Common myeloid progenitor, CD34-positive (primary cell): ENCODE data around the gene EVI5.
"Not testable (repeated sequence)": the region's sequence is repeated elsewhere in the genome, so short reads cannot be mapped to it uniquely, and the experiment has no call there.

ENCODE experiments used
- CTCF ChIA-PET: fragments of 350-600 bp; sonication (Branson Sonifier 250); formaldehyde crosslinking; loops from one replicate; lab custom pipeline; 2021; ENCODE audit warnings: antibody characterized with exemption; lab: Charles Lee
- POLR2A ChIA-PET: fragments of 350-600 bp; sonication (Branson Sonifier 250); formaldehyde crosslinking; loops from one replicate; lab custom pipeline; 2021; ENCODE audit warnings: antibody characterized with exemption; lab: Charles Lee
- DNase-seq, 3 donors: peaks; one replicate each; pipeline versions ENCODE4 v3.0.0 to v3.0.0-alpha.2; 2013
- H3K27ac ChIP-seq, 2 experiments: 1 replicate in 1 of 2; 2 replicates in 1 of 2; pipeline ENCODE4 v1.7.0; 2013; ENCODE audit warnings: inconsistent platforms in 2 of 2, low read length in 2 of 2, mild to moderate bottlenecking in 2 of 2, low read depth in 1 of 2, moderate library complexity in 1 of 2; ENCODE audit not compliant: severe bottlenecking in 2 of 2, insufficient read depth in 1 of 2, poor library complexity in 1 of 2
- H3K27me3 ChIP-seq, 5 experiments: replicated peaks in 2 of 5; 1 replicate in 3 of 5; 2 replicates in 2 of 5; pipeline versions ENCODE4 v1.6.1 to v1.7.0; 2013; ENCODE audit warnings: low read length in 4 of 5, mild to moderate bottlenecking in 2 of 5, moderate library complexity in 2 of 5, inconsistent platforms in 1 of 5; ENCODE audit not compliant: insufficient read depth in 5 of 5, control insufficient read depth in 4 of 5
- H3K36me3 ChIP-seq, 4 experiments: 1 replicate in 2 of 4; 2 replicates in 2 of 4; pipeline versions ENCODE4 v1.6.1 to v1.7.0; 2013; ENCODE audit warnings: low read length in 3 of 4, control low read depth in 1 of 4, mild to moderate bottlenecking in 1 of 4; ENCODE audit not compliant: control insufficient read depth in 4 of 4, insufficient read depth in 4 of 4
- H3K4me1 ChIP-seq, 4 experiments: 1 replicate in 3 of 4; 2 replicates in 1 of 4; pipeline versions ENCODE4 v1.6.1 to v1.7.1; 2013; ENCODE audit warnings: low read length in 3 of 4, mild to moderate bottlenecking in 3 of 4, control low read depth in 1 of 4, inconsistent platforms in 1 of 4, moderate library complexity in 1 of 4; ENCODE audit not compliant: control insufficient read depth in 4 of 4, insufficient read depth in 4 of 4; ENCODE audit errors: control extremely low read depth in 1 of 4
- H3K4me3 ChIP-seq, 7 experiments: 1 replicate in 4 of 7; 2 replicates in 3 of 7; pipeline versions ENCODE4 v1.5.1 to v1.7.0; 2013; ENCODE audit warnings: mild to moderate bottlenecking in 7 of 7, low read length in 6 of 7, moderate library complexity in 6 of 7, inconsistent platforms in 2 of 7, low read depth in 2 of 7, control low read depth in 1 of 7; ENCODE audit not compliant: insufficient read depth in 4 of 7, control insufficient read depth in 1 of 7; ENCODE audit errors: extremely low read depth in 1 of 7
- H3K9me3 ChIP-seq, 5 experiments: 1 replicate in 4 of 5; 2 replicates in 1 of 5; pipeline versions ENCODE4 v1.6.1 to v1.7.1; 2013; ENCODE audit warnings: low read length in 4 of 5, mild to moderate bottlenecking in 2 of 5, inconsistent platforms in 1 of 5, low read depth in 1 of 5, moderate library complexity in 1 of 5; ENCODE audit not compliant: control insufficient read depth in 4 of 5, insufficient read depth in 2 of 5; ENCODE audit errors: control extremely low read depth in 1 of 5
- WGBS: methylation state at CpG from one replicate; pipeline ENCODE4 v1.1.5; 2013; ENCODE audit not compliant: insufficient coverage; 5-methylcytosine and 5-hydroxymethylcytosine counted together

Gene EVI5

DNA sequence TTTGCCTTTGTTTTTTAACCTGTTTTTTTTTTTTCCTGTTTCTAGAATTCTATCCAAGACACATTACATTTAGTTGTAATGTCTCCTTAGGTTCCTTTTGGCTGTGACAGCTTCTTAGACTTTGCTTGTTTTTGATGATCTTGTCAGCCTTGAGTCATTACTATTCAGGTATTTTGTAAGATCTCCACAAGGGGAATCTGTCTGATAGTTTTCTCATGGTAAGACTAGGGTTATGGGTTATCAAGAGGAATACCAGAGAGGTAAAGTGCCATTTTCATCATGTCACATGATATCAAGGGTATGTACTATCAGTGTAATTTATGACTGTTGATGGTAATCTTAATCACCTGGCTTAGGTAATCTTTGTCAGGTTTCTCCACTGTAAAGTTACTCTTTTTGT lies 199.1 kb downstream of the EVI5 start:
- no peak for DNase-seq
- ChIA-PET POLR2A (no interaction called here), CTCF (interaction anchor here (1.2 kb wide), 1 partner anchor 15 kb away, joined by 3 read pairs; no protein-coding TSS in a partner anchor)
- peaks cover 0 to 4% (median under 1%) of the 10 kb centered on the region in 4 experiments for H3K4me1 ChIP-seq
- H3K9me3 ChIP-seq: peaks cover 0 to 6% (median 0%) of the 10 kb centered on the region in 5 experiments
- no peaks in the 10 kb centered on the region for H3K36me3 ChIP-seq
- H3K27me3 ChIP-seq: no peaks in the 10 kb centered on the region
- no peak overlapping the region for H3K27ac ChIP-seq
- no peak overlapping the region for H3K4me3 ChIP-seq

DNA sequence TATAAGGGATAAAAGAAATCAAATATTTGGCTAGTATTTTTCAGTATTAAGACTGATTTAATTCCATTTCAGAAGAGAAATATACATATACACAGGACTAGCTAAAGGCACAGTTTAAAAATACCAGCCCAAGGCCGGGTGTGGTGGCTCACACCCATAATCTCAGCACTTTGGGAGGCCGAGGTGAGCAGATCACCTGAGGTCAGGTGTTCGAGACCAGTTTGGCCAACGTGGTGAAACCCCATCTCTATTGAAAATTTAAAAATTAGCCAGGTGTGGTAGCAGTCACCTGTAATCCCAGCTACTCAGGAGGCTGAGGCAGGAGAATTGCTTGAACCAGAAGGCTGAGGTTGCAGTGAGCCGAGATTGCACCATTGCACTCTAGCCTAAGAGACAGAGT lies 200.1 kb downstream of the EVI5 start:
- H3K4me3 ChIP-seq, H3K9me3 ChIP-seq, H3K4me1 ChIP-seq, H3K36me3 ChIP-seq, H3K27ac ChIP-seq, H3K27me3 ChIP-seq, DNase-seq: not testable (repeated sequence)
- CTCF ChIA-PET: interaction anchor here (0.6 to 1.2 kb wide), 3 partner anchors 14 to 124 kb away, joined by 3 to 6 read pairs (median 3); no protein-coding TSS in a partner anchor
- 96% methylated on average over 5 of the region's 5 CpGs for WGBS
- POLR2A ChIA-PET: interaction anchor here (0.6 kb wide), 2 partner anchors 47 to 394 kb away, joined by 3 read pairs; no protein-coding TSS in a partner anchor

GRCh38 chr1:92583821-92584760 lies 200.8 kb downstream of the EVI5 start:
- WGBS: no CpG with 5 or more reads among the region's 7 CpGs
- CTCF ChIA-PET: no interaction called here
- H3K36me3 ChIP-seq: no peaks in the 10 kb centered on the region
- no peaks in the 10 kb centered on the region for H3K27me3 ChIP-seq
- H3K27ac ChIP-seq: peak overlapping the region in 1 of 2 experiments; percentile 31
- peaks cover 0 to 4% (median under 1%) of the 10 kb centered on the region in 4 experiments for H3K4me1 ChIP-seq
- peak overlapping the region in 3 of 7 experiments; percentile 8 to 23 (median 10) for H3K4me3 ChIP-seq
- POLR2A ChIA-PET: interaction anchor here (0.6 kb wide), 1 partner anchor 154 kb away, joined by 5 read pairs; no protein-coding TSS in a partner anchor
- peaks cover 0 to 1% (median 0%) of the 10 kb centered on the region in 5 experiments for H3K9me3 ChIP-seq
- peak; percentile 19 to 86 (median 77) for DNase-seq

DNA sequence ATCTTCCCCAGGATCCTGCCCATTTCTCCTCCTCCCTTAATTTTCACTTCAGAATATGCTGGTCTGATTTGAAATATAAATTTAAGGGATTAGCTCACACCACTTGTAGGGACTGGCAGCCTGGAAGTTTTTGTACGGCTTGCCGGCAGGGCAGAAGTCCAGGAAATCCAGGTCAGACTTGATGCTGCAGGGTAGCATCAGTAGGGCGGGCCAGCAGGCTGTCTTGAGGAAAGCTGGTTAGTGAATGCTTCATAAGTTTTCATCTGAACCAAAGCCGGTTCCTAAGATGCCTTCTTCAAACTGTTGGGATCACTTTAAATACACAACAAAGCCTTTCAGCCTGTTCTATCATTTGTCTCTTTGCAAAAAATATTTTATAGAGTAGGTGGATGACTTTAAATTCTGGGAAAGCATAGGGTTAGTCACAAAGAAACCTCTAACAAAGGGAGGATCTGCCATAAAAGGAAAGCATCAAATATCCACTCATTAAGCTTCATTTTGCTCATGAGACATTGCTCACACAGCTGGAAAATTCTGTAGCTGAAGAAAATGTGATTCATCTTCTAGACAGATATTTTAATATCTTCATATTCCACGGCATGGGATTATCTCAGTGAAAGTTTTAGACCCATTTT lies 207.5 kb downstream of the EVI5 start:
- no peak overlapping the region for H3K27ac ChIP-seq
- no peak for DNase-seq
- WGBS: 100% methylated on average over 2 of the region's 5 CpGs
- POLR2A ChIA-PET: no interaction called here
- H3K4me3 ChIP-seq: no peak overlapping the region
- CTCF ChIA-PET: no interaction called here
- no peaks in the 10 kb centered on the region for H3K4me1 ChIP-seq
- H3K27me3 ChIP-seq: no peaks in the 10 kb centered on the region
- no peaks in the 10 kb centered on the region for H3K9me3 ChIP-seq
- H3K36me3 ChIP-seq: no peaks in the 10 kb centered on the region

- H3K27ac ChIP-seq: no peak overlapping the region
- ChIA-PET POLR2A (no interaction called here), CTCF (no interaction called here)
- WGBS: 100% methylated on average over 3 of the region's 3 CpGs
- no peak overlapping the region for H3K4me3 ChIP-seq
- H3K9me3 ChIP-seq: no peaks in the 10 kb centered on the region
- H3K36me3 ChIP-seq: no peaks in the 10 kb centered on the region
- DNase-seq: no peak
- peaks cover 0 to 7% (median 0%) of the 10 kb centered on the region in 4 experiments for H3K4me1 ChIP-seq
- H3K27me3 ChIP-seq: no peaks in the 10 kb centered on the region
These were observed 209.8 kb downstream of the EVI5 start for GRCh38 chr1:92575123-92575522.

DNA sequence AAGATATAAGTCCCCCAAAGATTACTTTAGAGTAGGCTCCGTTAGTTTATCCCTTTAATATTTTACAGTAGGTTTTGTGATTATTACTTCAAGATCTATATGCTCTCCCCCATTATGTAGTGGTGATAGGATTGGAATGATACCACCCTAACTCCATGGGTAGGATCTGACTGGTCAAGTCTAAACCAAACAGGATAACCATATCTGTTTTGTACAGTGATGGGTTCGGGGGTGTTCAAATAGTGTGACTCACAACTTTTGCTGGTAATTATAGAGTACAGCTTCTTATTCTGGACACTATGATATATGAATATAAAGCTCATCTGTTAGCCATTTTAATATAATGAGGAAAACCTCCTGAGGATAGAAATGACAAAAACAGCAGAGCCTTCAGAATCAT lies 212.4 kb downstream of the EVI5 start:
- Histone ChIP-seq H3K36me3 (no peaks in the 10 kb centered on the region), H3K4me3 (no peak overlapping the region), H3K9me3 (no peaks in the 10 kb centered on the region), H3K27me3 (no peaks in the 10 kb centered on the region), H3K4me1 (peaks cover 0 to 7% (median 0%) of the 10 kb centered on the region in 4 experiments), H3K27ac (no peak overlapping the region)
- DNase-seq: no peak
- POLR2A ChIA-PET: no interaction called here
- CTCF ChIA-PET: no interaction called here
- WGBS: no CpG with 5 or more reads among the region's 2 CpGs
